T-helper 9 cell (primary cell): ENCODE results near the gene ERICH2.

Source experiments
- DNase-seq: peaks from one replicate; pipeline ENCODE4 v3.0.0-alpha.2; 2020

The ERICH2 gene

GRCh38 chr2:170846314-170846713, 76.1 kb downstream of the ERICH2 start:
- no peak for DNase-seq

GRCh38 chr2:170847716-170848115, 77.5 kb downstream of the ERICH2 start:
- no peak for DNase-seq
